Activated CD4-positive, CD25-positive, alpha-beta regulatory T cell treated with anti-CD3 and anti-CD28 coated beads, Interleukin-2, amount 50 U/mL, for 16 hours (primary cell): ENCODE data around the gene CELSR1.

Source experiments
- DNase-seq: peaks from one replicate; pipeline ENCODE4 v3.0.0-alpha.2; 2020; ENCODE audit warnings: low read depth, low spot score

The CELSR1 gene

DNA sequence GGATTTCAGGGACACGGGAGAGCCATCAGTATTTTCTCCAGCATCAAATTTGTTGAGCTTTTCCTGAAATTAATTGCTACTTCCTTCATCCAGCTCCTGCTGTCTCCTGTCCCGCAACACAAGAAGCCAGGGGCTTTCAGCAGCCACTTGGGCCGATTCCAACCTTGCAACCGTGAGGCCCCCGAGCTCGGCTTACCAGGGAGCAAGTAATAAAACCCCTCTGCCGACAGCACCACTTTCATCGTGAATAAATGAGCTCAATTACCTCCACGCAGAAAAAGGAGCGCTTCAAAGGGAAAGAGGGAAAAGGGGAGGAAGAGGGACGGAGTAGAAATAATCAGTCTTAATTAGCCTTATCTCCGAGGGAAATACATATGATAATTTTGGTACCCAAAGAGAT lies 76.6 kb downstream of the CELSR1 start:
- DNase-seq, result no peak

DNA sequence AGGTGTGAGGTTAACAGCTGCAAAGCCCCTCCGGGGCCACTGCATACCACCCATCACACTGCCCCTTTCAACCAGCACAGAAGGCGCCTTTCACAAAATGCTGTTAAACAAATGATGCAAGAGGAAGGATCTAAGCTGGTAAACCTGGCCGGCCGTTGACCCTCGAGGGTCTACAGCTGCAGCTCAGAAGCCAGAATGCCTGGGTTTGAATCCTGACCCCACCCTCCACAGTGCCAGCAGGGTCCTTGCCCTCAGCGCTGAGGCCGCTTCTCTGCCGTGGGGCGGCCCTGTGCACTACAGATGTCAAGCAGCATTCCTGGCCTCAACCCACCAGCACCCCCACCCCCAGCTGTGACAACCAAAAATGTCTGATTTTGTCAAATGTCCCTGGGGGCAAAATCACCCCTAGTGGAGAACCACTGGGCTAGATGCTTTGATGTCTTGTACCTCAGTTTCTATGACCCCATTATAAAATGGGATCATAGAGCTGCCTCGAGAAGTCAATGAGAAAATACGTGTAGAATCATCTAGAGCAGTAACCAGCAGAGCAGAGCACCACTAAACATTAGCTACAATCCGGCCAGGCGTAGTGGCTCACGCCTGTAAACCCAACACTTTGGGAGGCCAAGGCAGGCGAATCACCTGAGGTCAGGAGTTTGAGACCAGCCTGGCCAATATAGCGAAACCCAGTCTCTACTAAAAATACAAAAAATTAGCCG lies 77.9 kb downstream of the CELSR1 start:
- no peak for DNase-seq

DNA sequence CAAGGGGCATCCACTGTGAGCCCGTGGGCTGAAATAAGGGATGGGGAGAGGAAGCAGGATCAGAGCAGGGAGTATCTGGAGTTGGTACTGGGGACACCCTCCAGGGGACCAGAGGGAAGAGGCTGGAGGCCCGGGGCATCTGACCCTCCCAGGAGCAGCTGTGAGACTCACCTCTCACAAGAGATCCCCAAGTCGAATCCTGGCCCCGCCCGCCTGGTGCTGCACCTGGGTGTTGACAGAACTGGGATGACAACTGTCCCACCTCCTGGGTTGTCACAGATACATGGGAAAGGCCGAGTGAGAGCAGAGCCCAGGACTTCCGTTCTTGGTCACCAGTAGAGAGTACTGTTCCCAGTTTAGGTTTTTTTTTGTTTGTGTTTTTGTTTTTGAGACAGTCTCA lies 78.9 kb downstream of the CELSR1 start:
- DNase-seq, result no peak

DNA sequence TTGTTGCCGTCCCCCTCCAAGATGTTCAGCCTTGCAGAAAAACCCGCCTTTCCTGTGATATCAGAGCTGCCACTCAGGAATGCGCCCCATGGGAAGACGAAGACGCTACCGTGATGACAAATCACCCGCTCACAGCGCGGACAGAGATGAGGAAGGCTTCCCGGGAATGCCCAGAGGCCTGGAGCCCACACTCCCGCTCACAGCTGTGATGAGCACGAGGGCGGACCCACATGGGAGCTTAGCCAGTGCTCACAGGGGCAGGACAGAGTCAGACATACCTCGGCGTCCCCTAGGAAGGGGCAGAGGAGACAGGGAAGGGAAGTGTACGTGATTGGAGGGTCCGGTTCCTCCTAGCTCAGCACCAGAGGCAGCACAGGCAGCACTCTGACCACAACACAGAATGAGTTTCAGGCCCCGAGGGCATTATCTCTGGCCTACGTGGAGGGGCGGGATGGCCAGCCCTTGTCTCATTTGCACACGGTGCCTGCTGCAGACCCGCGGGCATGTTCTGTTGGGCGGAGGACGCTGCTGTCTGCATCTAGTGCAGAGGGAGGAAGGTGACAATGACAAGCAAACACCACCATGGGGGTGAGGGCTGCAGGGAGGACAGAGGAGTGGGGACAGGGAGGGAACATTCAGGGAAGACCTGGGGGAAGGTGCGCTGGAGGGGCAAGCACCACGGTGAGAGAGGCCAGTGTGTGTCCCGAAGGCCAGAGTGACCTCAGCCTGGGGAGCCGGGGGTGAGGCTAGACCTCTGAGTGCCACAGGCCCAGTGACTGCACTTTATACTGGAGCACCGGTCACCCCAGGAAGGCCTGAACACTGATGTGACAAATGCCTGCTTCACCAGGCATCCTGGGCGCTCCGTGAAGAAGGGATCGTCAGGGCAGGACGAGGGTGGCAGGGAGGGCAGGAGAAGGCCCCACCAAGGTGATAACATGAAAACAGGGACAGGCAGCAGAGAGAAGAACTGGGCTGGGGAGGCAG lies 79.6 kb downstream of the CELSR1 start:
- no peak for DNase-seq

DNA sequence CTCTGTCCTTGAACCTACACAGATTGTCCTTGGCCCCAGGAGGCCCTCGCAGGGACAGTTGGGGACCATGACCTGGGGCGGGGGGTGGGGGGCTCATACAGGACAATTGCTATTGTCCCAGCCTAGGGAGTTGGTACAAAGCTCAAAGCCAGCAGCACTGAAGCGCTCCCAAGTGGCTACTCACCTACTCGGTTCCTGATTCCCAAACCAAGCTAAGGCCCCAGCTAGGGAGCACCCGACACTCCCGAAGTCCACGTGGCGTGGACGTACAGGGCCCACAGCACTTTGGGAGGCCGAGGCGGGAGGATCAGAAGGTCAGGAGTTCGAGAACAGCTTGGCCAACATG lies 80.6 kb downstream of the CELSR1 start:
- DNase-seq, result no peak

DNA sequence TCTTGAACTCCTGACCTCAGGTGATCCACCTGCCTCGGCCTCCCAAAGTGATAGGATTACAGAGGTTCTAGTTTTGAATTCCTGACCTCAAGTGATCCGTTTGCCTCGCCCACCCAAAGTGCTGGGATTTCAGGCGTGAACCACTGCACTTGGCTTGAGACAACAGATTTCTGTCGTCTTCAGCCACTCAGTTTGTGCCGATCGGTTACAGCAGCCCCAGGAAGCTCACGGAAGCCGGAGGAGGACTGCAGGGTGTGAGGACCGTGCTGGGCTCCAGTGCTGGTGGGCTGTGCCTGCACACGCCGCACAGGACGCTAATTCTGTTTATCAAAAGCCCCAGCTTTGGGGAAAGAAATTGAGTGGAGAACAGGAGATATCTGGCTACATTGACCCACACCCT lies 82.0 kb downstream of the CELSR1 start:
- no peak for DNase-seq

DNA sequence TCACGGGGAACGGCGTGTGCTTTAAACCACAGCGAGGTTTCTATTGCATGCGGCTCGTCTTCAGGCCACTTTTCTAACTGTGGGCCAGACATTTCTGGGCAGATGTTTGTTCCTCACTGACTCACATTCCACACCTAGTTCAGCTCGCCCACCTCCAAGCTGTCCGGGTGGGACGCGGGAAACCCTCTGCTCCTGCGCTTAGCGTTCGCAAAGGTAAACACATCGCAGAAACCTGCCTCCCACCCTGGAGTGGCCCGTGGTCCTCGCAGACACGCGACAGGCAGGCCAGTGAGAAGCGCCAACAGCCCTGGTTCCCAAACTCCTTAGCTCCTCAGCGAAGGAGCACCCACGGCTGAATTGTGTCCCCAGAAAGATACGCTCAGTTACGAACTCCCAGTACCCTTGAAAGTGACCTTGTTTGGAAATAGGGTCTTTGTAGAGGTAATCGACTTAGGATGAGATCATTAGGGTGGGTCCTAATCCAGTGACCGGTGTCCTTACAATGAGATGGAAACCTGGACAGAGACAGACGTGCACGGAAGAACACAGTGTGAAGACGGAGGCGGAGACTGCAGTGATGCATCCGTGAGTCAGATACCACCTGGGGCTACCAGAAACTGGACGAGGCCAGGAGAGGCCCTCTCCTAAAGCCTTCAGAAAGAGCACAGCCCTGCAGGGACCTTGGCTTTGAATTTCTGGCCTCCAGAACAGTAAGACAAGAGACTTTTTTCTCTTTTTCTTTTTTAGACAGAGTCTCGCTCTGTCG lies 82.7 kb downstream of the CELSR1 start:
- no peak for DNase-seq

DNA sequence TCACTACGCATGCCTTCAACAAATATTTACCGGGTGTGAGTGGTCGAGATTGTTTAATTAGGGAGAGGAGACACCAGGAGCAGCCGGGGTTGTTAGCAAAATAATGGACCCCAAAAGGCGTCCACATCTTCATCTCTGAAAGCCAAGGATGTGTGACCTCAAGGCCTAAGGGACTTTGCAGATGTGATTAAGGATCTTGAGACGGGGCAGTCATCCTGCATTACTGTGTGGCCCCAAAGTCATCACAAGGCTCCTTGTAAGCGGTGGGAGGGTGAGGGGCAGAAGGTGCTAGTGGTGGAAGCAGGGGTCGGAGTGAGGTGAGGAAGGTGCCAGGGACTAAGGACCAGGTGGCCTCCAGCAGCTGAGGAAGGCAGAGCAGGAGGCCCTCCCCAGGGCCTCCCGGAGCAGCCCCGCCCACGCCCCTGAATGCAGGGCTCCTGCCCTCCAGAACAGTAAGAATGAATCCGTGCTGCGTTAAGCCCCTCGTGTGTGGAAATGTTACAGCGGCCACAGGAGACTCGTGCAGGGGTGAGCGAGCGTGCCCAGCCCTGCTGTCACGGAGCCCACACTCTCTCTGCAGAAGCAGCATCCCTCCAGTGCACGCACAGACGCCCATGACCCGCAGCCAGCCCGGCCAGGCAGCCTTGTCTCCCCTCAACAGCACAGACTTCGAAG lies 83.5 kb downstream of the CELSR1 start:
- no peak for DNase-seq

DNA sequence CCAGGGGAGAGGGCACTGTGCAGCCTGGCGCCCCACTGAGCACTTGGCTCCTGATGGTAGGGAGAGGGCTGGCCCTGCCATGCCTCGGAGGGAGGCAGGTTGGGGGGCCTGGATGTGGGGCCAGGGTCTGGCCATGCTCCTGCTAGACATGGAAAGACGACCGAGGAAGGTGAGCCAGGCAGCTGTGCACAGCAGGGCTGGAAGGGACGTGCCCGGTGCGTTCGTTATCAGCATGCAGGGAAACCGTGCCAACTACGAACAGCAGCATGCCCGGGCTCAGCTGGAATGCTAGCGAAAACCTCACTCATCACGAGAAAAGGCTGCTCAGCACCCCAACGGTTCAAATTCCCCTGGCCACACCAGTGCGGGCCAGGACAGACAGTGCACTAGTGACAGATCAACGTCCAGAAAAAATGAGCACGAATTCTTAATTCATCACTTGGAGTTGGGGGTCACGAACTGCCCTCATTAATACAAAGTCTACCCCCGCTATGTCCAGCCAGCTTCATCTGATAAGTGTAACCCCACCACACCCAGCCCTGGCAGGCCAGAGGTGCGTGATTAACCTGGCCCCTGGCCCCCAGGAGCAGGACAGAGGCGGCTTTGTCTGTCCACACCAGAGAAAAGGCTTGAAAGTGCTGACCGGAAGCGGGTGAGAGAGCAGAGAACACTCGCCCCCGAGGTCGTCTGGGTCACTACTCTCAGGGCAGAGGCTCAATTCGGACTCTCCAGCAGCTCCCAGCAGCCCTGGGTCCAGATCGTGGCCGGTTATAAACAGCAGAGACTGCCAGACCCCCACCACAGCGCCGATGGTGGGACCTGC lies 84.2 kb downstream of the CELSR1 start:
- no peak for DNase-seq

DNA sequence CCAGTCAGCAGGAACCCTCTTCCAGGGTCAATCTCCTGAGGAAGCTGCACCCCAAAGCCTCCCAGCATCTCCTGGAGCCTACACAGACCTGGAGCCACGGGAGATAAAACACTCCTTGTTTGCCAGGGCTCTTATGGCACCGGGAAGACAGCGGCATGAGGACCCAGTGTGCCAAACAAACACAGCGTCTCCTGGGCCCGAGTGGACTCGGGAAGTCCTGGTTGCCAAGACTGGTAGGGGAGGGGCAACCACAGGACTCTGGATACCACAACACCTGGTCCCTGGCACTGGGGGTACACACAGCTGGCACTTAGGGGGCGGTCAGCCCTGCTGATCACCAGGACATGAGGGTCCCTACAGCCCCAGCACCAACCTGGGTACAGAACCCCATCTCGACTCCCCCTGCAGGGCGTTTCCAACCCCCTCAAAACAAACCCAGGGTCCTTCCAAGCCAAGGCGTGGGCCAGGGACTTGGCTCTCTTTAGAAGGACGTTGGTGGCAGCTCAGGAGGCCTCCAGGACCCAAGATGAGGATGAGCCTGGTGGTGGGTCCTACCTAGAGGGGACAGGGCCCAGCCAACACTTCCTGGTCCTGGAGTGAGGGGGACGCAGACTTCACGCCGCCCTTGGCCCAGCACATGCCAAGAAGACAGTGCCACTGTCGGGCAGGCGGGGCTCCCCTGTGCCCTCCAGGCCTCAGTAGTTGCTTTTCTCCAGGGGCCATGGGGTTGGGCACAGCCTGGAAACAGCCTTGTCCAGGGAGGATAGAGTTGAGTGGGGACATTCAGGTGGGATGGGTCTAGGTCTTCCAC lies 85.0 kb downstream of the CELSR1 start:
- DNase-seq, result no peak

DNA sequence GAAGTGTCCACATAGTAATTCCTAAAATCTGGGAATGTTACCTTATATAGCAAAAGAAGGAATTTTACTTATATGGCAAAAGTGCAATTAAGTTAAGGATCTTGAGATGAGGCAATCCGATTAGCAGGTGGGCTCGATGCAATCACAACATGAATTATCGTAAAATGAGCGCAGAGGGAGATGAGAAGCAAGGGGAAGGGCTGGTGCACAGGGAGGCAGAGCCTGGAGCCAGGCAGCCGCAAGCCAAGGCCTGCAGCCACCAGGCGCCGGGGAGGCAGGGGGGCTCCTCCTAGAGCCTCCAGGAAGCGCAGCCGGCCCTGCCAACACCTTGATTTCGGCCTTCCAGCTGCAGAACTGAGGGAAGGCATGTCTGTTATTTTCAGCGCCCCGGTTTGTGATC lies 85.7 kb downstream of the CELSR1 start:
- DNase-seq, result no peak

DNA sequence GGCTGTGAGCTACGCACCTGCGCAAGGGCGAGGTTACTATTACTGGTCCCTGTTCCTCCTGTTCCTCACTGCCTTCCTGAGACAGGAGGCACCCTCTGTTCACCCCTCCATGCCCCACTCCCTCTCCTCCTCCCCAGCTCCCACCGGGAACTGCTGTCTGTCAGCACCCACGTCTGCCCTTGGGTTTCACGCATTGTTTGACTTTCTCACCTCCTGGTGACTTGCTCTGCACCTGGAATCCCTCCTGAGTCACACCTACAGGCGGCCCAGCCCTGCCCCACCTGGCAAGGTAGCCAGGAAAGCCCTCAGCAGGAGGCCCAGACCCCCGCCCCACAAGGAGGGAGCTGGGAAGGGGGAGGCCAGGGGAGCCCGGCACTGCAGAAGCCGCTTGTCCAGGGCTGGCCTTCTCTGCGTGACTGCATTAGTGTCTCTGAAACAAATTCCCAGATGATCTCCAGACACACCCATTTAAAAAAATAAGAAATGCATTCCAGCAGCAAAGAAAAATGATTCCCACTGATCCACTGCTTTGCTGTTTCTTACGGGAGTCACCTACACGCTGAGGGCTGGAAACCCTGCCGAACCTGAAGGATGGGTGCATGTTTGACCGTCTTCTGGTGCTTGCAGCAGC lies 86.4 kb downstream of the CELSR1 start:
- DNase-seq, result no peak

DNA sequence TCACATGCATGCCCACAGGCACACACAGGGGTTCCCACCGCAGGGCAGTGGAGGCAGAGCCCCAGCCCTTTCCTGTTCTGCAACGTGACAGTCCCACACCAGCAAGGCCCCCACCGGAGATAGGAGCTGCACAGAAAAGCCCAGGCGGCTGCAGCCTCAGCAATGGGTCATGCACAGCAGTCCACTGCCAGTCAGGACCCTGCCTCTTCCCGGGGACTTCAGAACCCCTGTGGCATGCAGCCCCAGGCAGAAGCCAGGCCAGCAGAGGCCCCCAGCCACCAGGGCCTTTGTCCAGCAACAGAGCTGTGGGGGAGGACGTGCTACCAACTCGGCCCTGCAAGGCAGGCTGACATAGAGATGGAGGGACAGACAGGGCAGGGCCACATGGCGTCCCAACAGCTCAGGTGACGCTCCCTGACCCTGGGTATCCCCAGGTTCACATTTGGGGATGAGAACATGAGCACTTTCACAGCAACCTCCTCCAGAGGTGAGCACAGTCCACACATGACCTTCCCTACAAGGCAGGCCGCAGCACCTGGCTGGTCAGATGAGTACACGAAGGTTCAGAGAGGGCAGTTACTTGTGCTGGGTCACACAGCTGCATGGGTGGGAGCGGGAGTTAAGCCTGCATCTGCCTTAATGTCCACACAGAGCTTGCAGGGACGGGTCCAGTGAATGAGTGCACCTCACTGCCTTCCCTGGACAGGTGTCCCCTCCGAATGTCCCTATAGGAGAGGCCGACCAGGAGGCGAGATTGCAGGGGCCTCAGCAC lies 87.3 kb downstream of the CELSR1 start:
- no peak for DNase-seq

DNA sequence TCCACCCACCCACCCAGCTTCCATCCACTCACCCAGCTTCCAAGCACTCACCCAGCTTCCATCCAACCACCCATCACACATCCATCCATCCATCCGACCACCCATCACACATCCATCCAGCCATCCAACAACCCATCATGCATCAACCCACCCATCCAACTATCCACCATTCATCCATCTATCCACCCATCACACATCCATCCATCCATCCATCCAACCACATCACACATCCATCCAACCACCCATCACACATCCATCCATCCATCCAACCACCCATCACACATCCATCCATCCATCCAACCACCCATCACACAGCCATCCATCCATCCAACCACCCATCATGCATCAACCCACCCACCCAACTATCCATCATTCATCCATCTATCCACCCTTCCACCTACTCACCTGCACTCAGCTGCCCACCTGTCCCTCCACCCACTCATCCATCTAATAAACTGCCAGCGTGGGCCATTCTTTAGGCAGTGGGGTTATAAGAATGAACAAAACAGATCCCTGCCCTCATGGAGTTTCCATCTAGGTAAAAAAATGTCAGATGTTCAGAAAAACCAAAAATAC lies 88.2 kb downstream of the CELSR1 start:
- DNase-seq, result no peak

DNA sequence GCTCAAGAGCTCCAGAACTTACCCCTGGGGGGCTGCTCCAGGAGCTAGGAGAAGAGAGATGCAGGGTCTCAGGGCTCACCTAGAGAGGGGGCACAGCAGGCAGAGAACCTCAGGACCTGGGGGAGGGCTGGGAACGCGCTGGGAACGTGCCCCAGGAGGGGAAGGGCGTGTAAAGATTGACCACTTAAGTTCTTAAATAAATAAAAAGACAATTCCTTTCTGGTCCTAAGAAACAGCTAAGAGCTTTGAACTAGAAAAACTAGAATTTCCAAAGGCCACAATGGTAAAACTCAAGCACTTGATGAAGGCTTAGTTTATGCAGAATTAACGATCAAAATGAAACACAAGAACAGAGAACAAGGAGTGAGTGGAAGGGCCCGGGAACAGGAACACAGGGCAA lies 89.1 kb downstream of the CELSR1 start:
- no peak for DNase-seq

DNA sequence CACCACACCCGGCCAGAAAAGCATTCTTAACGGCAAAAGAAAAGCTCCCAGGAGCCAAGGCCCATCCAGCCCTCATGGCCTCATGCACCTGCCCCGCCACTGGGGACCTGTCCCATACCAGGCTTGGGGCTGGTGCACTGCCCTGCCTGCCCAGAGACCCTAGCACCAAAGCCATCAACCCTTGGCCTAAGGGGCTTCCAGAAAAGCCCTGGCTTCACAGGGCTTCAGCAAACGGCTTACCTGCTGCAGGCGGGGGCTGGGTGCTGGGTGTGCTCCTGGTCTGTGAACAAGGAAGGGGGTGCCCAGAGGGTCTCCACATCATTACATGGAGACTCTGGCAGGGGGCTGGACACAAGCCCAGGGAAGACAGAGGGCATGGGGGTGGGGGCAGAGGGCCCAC lies 89.5 kb downstream of the CELSR1 start:
- DNase-seq, result no peak

DNA sequence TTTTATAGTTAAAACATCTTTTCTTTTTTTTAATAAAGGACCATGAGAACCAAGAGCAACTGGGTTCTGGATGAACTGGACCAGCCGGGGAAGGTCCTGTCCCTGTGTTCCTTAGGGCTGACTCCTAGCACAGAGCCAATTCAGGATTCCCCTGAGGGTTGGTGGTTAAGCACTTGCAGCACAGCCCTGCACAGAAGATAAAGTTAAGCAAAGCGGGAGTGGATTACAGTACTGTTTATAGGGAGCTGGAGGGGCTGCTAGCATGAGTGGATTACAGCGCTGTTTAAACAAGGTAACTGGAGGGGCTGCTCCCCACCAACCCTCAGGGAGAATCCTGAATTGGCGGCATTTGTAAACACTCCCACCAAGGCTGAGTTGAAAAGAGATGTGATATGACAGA lies 90.6 kb downstream of the CELSR1 start:
- DNase-seq, result no peak

DNA sequence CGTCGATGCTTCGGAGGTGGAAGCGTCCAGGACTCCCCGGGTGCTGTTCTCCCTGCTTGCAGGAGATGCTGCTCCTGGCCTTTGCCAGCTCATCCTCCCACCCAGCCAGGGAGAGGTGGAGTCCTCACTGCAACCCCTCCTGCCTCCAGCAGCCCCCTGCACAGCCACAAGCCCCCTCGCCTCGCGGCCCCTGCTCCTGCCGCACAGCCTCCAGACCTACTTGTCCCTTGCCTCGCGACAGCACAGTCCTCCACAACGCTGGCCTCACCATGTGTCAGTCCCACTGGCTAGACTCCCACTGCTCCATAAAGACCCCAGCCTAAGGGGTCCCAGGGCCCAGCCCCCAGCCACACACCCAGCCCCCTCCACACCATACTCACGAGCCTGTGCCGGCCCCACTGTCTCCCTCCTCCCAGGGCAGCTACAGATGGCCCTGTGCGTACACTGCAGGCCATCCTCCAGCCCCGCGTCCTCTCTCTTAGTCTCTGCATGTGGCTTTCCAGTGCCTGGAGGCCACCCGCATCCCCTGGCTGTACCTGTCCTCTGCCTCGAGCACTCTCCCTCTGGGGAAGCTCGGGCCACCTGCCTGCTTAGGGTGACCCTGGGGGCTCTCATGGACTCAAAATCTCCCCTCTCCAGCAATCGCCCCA lies 91.5 kb downstream of the CELSR1 start:
- no peak for DNase-seq
